GM19397 (cell line): ENCODE data around the gene ATP23.

Source experiments
- ATAC-seq: cut with Tn5 transposase; IDR thresholded peaks from one replicate; pipeline ENCODE4 v1.9.1; 2021; ENCODE audit warnings: mild to moderate bottlenecking, moderate library complexity; ENCODE audit not compliant: unreplicated experiment

The ATP23 gene

DNA sequence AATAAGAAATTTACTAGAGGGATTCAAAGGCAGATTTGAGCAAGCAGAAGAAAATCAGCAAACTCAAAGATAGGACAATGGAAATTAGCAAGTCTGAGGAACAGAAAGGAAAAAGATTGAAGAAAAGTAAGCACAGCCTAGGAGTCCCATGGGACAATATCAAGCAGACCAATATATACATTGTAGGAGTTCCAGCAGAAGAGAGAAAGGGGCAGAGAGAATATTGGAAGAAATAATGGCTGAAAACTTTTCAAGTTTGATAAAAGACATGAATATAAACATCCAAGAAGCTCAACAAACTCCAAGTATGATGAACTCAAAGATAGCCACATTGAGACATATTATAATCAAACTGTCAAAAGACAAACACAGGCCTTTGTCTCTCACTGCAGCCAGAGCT, 25.2 kb downstream of the ATP23 start:
- ATAC-seq = no peak

DNA sequence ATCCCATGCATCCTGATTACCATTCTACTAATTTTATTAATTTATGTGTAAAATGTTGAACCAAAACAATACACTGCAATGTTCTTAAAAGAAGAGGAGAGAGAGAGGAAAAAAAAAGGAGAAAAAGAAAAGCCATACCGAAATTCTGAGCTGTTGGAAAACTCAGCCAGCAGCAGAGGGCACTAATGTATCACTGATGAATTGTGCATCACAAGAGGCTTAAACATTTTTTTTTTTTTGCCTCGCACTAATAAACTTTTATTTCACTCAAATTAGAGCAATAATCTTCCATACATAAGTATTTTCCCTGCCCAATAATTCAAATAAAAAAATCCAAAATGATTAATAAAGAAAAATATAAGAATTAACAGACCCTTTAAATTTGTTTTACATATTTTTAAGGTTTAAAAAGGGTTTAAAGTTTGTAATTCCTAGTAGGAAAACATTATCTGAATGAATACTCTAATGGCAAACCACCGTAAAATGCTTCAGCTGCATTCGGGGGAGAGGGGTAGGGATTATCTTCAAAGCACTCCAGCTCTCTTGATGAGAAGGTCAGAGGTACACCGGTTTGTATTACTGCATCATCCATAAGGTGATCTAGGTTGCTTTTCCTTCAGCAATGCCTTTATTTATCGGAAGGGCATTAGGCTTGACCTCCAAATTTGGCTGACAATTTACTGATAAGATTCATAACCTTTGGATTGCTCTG, 41.9 kb downstream of the ATP23 start:
- no peak for ATAC-seq

DNA sequence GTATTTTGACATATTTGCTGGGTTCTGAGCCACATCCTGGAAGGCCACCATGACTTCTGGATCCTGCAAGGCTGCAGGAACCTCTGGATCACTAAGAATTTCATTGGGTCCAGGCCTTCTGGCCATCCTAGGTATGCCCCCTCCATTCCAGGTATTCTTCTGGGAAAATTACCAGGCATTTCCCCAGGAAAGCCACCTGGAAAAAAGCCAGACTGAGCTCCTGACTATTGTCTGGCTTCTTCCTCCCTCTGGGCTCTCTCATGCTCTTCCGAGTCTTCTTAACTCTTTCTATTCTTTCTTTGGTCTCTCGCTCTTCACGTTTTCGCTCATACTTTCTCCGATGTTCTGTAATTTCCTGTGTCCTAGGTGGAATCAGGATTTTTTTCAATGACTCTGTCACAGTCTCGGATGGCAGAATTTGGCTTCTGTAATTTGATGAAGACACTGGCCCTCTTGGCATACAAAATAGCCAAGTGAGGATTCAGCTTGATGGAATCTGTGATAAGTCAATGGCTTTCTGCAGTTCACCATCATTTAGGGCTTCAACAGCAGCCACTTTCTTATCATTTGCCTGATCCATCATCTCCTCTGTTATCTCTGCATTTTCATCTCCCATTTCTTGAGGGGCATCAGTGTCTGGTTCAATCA, 42.6 kb downstream of the ATP23 start:
- no peak for ATAC-seq

- no peak for ATAC-seq
Measured at GRCh38 chr12:57984629-57985151, 43.3 kb downstream of the ATP23 start.

DNA sequence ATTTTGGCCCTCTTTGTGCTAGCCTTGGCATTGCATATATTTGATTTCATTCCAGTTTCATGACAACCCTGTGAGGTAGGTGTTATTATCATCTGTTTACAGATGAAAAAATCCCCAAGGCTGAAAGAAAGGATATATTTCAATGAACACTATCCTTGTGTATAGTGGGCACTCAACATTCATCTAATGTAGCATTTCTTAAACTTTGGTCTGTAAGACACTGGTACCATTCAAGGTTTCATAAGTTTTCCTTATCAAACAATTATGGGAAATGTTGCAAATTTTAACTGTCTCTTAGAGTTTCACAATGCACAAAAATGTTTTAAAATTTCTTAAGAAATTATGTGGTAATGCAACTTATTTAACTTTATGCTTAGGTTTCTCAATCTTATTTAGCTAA, 44.3 kb downstream of the ATP23 start:
- ATAC-seq = no peak

DNA sequence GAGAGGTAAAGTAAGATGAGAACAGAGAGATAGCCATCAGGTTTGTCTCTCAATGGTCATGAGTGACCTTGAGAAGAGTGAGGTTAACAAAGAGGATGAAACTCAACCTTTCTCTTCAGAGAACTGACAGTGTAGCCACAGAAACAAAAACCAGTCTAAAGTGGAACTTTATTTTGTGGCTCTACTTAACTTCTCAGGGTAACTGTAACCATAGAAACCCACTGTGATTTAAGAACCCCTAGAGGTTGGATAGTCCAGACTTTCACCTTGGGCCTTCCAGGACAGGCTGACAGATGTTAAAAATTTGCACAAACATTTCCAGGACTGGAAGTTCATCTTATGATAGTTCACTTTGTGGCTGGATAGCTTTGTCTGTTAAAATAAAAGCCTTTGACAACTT, 48.5 kb downstream of the ATP23 start:
- no peak for ATAC-seq

GRCh38 chr12:57990241-57990883, 49.0 kb downstream of the ATP23 start:
- no peak for ATAC-seq

- ATAC-seq = no peak
Measured at GRCh38 chr12:57992001-57992400, 50.6 kb downstream of the ATP23 start.

DNA sequence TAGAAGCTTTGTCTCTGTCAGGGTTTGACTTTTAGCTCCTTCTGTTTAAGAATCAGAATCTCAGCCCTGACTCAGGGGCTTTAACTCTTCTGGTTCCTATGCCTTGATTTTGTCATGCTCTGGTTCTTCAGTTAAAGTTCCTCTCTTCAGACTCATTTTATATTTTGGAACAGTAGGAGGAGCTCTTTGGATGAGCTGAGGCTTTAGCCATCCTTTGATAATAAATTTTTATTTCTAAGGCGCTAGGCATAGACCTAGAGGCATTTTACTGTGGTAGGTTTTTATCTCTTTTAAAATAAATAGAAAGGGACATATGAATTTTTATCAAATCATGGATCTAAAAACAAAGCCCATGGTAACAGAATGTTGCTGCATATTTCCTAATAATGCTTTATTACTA, 51.7 kb downstream of the ATP23 start:
- ATAC-seq = no peak

GRCh38 chr12:57993834-57994233, 52.5 kb downstream of the ATP23 start:
- no peak for ATAC-seq

GRCh38 chr12:57996520-57996919, 55.2 kb downstream of the ATP23 start:
- no peak for ATAC-seq

DNA sequence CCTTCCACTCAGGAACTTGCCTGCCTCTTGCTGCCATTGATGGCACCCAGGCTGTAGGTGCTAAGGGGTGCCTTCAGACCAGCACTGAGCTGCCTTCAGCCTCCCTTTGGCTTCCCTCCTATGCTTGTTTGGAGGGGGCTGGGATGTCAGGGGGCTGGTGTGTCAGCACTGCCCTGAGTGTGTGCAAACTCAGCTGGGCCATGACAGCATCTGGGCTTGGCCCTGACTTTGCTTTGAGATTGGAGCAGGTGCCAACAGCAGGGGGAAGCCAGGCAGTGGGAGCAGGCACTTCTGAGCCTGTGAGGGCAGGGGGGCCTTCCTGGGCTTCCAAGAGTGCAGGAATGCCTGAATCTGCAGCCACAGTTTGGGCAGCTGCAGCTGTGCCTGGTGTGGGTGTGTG, 56.9 kb downstream of the ATP23 start:
- no peak for ATAC-seq

- ATAC-seq = no peak
Measured at GRCh38 chr12:58000499-58000898, 59.1 kb downstream of the ATP23 start.

DNA sequence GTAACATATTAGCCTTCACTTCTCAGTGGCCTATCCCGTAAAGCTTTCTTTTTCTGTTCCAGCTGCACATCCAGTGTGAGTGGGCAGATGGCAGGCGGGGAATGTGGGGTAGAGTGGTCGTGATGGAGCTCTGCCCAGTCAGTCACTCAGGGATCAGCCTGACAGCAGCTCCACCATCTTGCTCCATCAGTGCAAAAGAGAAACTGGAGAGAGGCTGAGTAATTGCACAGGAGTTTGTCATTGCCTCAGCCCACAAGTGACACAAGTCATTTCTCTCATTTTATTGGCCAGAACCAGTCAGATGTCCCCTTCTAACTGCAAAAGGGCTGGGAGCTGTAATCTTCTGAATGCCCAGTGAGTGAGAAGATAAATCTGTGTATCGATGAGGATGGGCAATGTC, 66.5 kb downstream of the ATP23 start:
- ATAC-seq = no peak

DNA sequence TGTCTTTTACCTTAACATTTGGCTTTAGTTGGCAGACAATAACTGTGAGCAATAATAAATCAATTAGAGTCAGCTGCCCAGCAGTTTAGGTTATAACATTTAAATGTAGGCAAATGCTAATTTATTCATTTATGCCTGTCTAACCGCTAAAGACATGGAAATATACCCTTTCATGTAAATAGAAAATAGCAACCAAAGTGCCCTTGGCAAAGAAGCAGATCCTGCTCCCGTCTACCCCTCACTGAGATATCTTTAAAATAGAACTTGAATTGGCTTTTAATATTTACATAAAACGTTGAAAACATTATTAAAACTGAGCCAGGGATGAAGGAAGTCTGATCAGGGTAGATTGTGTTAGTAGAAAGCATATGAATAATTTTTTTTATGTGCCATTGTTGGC, 67.3 kb downstream of the ATP23 start:
- no peak for ATAC-seq
